Measurements from ENCODE around the gene PLCH1.

GRCh38 chr3:155736381-155736780, 8.5 kb downstream of the PLCH1 start:
- TF ChIP-seq CTCF (conservative IDR thresholded peaks at IDR 0.05; ENCODE audit: low read length) (no peak), EZH2phosphoT487 (IDR thresholded peaks at IDR 0.05; ENCODE audit: borderline replicate concordance, low read depth, low read length) (no peak)

Measured in OCI-LY7 (cell line).